Naive thymus-derived CD4-positive, alpha-beta T cell (primary cell): ENCODE measurements around the gene PSMB7. TPM values are rescaled to one million over a fixed set of nuclear protein-coding genes. Genes with fewer than 3 reads are reported as not detected.

ENCODE experiments used
- ATAC-seq: fragments of 150-1000 bp; cut with Tn5 transposase; 2 replicates; pipeline ENCODE4 v1.10.0; 2021; ENCODE audit warnings: mild to moderate bottlenecking, moderate library complexity
- CTCF ChIA-PET: fragments of 350-600 bp; sonication (Branson Sonifier 250); formaldehyde crosslinking; loops from one replicate; lab custom pipeline; 2021; ENCODE audit warnings: antibody characterized with exemption; lab: Charles Lee
- POLR2A ChIA-PET: fragments of 350-600 bp; sonication (Branson Sonifier 250); formaldehyde crosslinking; loops from one replicate; lab custom pipeline; 2021; ENCODE audit warnings: antibody characterized with exemption, inconsistent platforms; lab: Charles Lee
- DNase-seq, 9 donors: peaks; one replicate each; pipeline versions ENCODE4 v3.0.0 to v3.0.0-alpha.2; 2020 to 2022; ENCODE audit warnings: mixed read lengths in 1 of 9
- H3K27ac ChIP-seq: one replicate; pipeline ENCODE4 v1.7.0; 2013; ENCODE audit warnings: mild to moderate bottlenecking, low read depth, low read length, moderate library complexity
- H3K27me3 ChIP-seq, 2 donors: one replicate each; pipeline ENCODE4 v1.7.0; 2013; ENCODE audit warnings: low read length in 2 of 2, mild to moderate bottlenecking in 2 of 2, moderate library complexity in 2 of 2; ENCODE audit not compliant: control insufficient read depth in 2 of 2, insufficient read depth in 2 of 2
- H3K36me3 ChIP-seq, 3 experiments: 1 replicate in 2 of 3; 2 replicates in 1 of 3; pipeline ENCODE4 v1.7.0; 2013; ENCODE audit warnings: low read length in 3 of 3, mild to moderate bottlenecking in 3 of 3, moderate library complexity in 1 of 3; ENCODE audit not compliant: insufficient read depth in 3 of 3, control insufficient read depth in 2 of 3
- H3K4me1 ChIP-seq, 2 donors: one replicate each; pipeline ENCODE4 v1.7.0; 2013; ENCODE audit warnings: low read length in 2 of 2, mild to moderate bottlenecking in 2 of 2, moderate library complexity in 1 of 2; ENCODE audit not compliant: control insufficient read depth in 2 of 2, insufficient read depth in 2 of 2
- H3K4me3 ChIP-seq: 2 replicates; pipeline ENCODE4 v1.7.0; 2013; ENCODE audit warnings: mild to moderate bottlenecking, low read length
- H3K9me3 ChIP-seq, 3 experiments: 1 replicate in 2 of 3; 2 replicates in 1 of 3; pipeline ENCODE4 v1.7.0; 2013; ENCODE audit warnings: low read length in 3 of 3; ENCODE audit not compliant: control insufficient read depth in 2 of 3
- H3K27ac Mint-ChIP-seq, 9 donors: one replicate each; pipeline ENCODE4 v1.8.0; 2020 to 2022; ENCODE audit warnings: mixed read lengths in 9 of 9, mild to moderate bottlenecking in 8 of 9, moderate library complexity in 5 of 9, inconsistent platforms in 2 of 9
- H3K27me3 Mint-ChIP-seq, 5 donors: one replicate each; pipeline ENCODE4 v1.8.0; 2021 to 2022; ENCODE audit warnings: mixed read lengths in 5 of 5, mild to moderate bottlenecking in 1 of 5
- H3K36me3 Mint-ChIP-seq, 5 donors: one replicate each; pipeline ENCODE4 v1.8.0; 2020 to 2022; ENCODE audit warnings: mixed read lengths in 5 of 5, mild to moderate bottlenecking in 3 of 5, inconsistent platforms in 1 of 5
- H3K4me1 Mint-ChIP-seq, 7 donors: one replicate each; pipeline ENCODE4 v1.8.0; 2020 to 2022; ENCODE audit warnings: mixed read lengths in 7 of 7, mild to moderate bottlenecking in 3 of 7, inconsistent platforms in 1 of 7
- H3K4me3 Mint-ChIP-seq, 10 donors: one replicate each; pipeline ENCODE4 v1.8.0; 2020 to 2022; ENCODE audit warnings: mild to moderate bottlenecking in 10 of 10, mixed read lengths in 10 of 10, moderate library complexity in 6 of 10, inconsistent platforms in 2 of 10
- H3K9me3 Mint-ChIP-seq, 11 donors: one replicate each; pipeline ENCODE4 v1.8.0; 2020 to 2022; ENCODE audit warnings: mixed read lengths in 11 of 11, mild to moderate bottlenecking in 4 of 11, inconsistent platforms in 1 of 11, moderate library complexity in 1 of 11
- intact Hi-C, 2 donors: fragments of 100-400 bp; cut with micrococcal nuclease; formaldehyde crosslinking; loops; one replicate each; pipeline ENCODE4 v1.15.1; 2023
- polyA plus RNA-seq, 2 donors: library from polyadenylated mRNA; unstranded; fragments of 300-500 nt; fragmentation: Illumina TruSeq; gene quantifications; one replicate each; pipeline ENCODE4 v1.2.3, GENCODE V29; 2021
- total RNA-seq, 6 experiments: library from RNA in 5 of 6; stranded (reverse) in 5 of 6; gene quantifications; 1 replicate in 5 of 6; 2 replicates in 1 of 6; pipeline ENCODE4 v1.2.3 and lab custom pipeline; 2021 to 2026

The PSMB7 gene
- total and polyA plus RNA-seq, 7 experiments from 2014 or later = 59.4 to 203 (median 73.9) TPM

DNA sequence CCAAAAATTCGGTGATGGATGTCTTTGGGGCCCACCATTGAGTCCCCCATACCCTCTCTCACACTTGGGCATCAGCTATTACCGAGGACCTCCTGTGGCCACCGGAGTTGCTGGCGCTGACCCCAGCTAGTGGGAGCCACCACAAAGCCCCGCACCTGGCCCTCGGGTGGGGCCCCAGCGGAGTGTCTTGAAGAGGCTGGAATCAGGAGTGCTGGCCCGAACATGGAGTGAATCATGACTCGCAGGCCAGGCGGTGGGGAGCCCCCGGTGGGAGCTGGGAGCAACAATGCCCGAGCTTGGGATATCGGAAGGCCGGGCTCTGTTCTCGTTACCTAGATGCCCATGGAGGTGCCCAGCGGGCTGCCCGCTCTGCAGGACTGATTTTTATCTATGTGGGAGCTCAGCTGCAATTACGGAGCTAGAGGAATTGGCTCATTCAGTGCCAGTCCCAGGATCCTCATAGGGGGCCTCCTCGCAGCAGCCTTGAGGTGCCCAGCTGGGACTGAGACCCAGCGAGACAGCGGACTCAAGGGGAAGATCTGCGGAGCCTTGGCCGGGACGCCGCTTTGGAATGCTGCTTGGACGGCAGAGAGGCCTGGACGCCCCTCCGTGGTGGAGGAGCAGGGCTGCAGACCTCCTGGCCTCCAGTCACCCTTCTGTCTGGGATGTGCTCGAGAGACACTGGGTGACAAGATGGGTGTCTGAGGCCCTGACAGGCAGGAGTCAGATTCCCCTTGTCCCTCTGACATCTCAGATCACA is 70.8 kb downstream of the PSMB7 start:
- Histone ChIP-seq H3K36me3 (peaks cover 0 to 19% (median 0%) of the 10 kb centered on the region in 3 experiments), H3K4me3 (no peak overlapping the region), H3K9me3 (no peaks in the 10 kb centered on the region), H3K27ac (no peak overlapping the region), H3K27me3 (no peaks in the 10 kb centered on the region), H3K4me1 (no peaks in the 10 kb centered on the region)
- H3K9me3 Mint-ChIP-seq = peaks cover 0 to 3% (median 0%) of the 10 kb centered on the region in 11 donors
- POLR2A ChIA-PET = no interaction called here
- ATAC-seq = no peak
- no peak for DNase-seq
- no peaks in the 10 kb centered on the region for H3K27me3 Mint-ChIP-seq
- no peak overlapping the region for H3K27ac Mint-ChIP-seq
- H3K36me3 Mint-ChIP-seq = no peaks in the 10 kb centered on the region
- H3K4me3 Mint-ChIP-seq = no peak overlapping the region
- no peaks in the 10 kb centered on the region for H3K4me1 Mint-ChIP-seq
- intact Hi-C loops = no loop called here
- CTCF ChIA-PET = no interaction called here

DNA sequence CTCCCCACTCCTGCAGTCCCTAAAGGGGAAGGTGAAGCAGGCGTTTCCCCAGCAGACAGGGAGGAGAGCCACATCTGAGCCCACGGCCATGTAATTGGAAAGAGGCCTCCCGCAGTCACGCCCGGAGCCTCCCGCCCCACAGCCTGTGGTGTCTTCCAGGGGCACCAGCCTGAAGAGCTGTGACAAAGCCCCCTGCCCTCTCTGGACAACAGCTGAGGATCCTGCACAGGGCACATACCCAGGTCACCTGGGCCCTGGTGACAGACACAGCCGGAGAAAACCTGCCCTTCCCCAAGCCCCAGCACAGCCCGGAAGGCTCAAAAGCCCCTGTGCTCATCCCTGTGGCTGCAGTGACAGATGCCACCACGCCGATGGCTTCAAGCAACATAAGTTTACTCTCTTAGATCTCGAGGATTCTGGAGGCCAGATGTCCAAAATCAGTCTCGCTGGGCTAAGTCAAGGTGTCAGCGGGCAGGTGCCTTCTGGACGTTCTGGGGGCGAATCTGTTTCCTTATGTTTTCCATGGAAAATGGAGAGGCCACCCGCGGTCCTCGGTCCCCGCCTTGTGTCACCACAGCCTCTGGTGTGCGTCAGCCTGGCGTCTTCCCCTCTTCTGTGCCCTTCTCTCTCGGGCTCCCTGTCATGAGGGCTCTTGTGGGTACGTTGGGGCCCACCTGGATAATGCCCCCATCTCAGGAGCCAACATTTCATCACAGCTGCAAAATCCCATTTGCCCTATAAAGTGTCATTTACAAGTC is 71.5 kb downstream of the PSMB7 start:
- Mint-ChIP-seq H3K4me1 (no peaks in the 10 kb centered on the region), H3K4me3 (no peak overlapping the region), H3K27ac (peak overlapping the region in 1 of 9 donors; percentile 26), H3K9me3 (peaks cover 0 to 3% (median 0%) of the 10 kb centered on the region in 11 donors), H3K27me3 (no peaks in the 10 kb centered on the region), H3K36me3 (no peaks in the 10 kb centered on the region)
- H3K4me1 ChIP-seq = no peaks in the 10 kb centered on the region
- intact Hi-C loops = no loop called here
- CTCF ChIA-PET = no interaction called here
- H3K27ac ChIP-seq = no peak overlapping the region
- H3K9me3 ChIP-seq = no peaks in the 10 kb centered on the region
- ATAC-seq (no peak), DNase-seq (no peak)
- H3K4me3 ChIP-seq = no peak overlapping the region
- peaks cover 0 to 11% (median 0%) of the 10 kb centered on the region in 3 experiments for H3K36me3 ChIP-seq
- POLR2A ChIA-PET = interaction anchor here (0.7 kb wide), 1 partner anchor 11 kb away, joined by 4 read pairs; no protein-coding TSS in a partner anchor
- H3K27me3 ChIP-seq = no peaks in the 10 kb centered on the region

DNA sequence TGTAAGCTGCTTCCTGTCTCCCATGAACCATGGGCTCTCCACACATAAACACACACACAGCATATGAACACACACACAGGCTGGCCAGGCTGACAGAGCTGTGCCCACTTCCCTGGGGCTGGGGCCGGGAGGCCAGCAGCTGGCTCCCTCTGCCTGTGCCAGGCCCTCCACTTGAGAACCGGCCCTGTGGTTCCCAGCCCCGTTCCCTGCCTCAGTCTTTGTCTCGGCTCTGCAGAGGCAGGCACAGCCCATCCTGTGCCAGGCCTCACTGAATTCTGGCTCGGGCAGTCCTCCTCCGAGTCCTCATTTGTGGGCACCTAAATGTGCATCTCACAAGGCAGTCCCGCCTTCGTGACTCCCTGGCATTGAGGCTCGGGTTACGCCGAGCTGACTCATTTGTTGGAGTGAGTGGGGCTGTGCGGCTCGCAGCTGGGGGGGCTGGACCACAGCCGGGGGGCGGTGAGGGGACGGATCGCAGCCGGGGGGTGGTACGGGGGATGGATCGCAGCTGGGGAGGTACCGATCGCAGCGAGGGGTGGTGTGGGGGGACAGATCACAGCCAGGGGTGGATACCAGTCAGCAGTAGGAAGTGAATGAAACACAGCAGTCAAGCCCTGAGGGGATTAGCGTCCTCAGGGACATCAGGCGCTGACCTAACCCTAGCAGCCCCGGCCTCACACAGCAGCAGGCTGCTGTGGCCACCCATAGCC is 72.3 kb downstream of the PSMB7 start:
- DNase-seq = no peak
- H3K36me3 ChIP-seq = peaks cover 0 to 3% (median 0%) of the 10 kb centered on the region in 3 experiments
- H3K9me3 ChIP-seq = peaks cover 0 to 4% (median 0%) of the 10 kb centered on the region in 3 experiments
- CTCF ChIA-PET = no interaction called here
- Mint-ChIP-seq H3K36me3 (no peaks in the 10 kb centered on the region), H3K27ac (peak overlapping the region in 1 of 9 donors; percentile 14), H3K4me1 (no peaks in the 10 kb centered on the region), H3K9me3 (peaks cover 0 to 9% (median 4%) of the 10 kb centered on the region in 11 donors), H3K27me3 (no peaks in the 10 kb centered on the region), H3K4me3 (no peak overlapping the region)
- H3K4me3 ChIP-seq = no peak overlapping the region
- no peaks in the 10 kb centered on the region for H3K4me1 ChIP-seq
- H3K27me3 ChIP-seq = no peaks in the 10 kb centered on the region
- ATAC-seq = no peak
- intact Hi-C loops = no loop called here
- no peak overlapping the region for H3K27ac ChIP-seq
- POLR2A ChIA-PET = interaction anchor here (0.7 kb wide), 1 partner anchor 10 kb away, joined by 4 read pairs; no protein-coding TSS in a partner anchor

DNA sequence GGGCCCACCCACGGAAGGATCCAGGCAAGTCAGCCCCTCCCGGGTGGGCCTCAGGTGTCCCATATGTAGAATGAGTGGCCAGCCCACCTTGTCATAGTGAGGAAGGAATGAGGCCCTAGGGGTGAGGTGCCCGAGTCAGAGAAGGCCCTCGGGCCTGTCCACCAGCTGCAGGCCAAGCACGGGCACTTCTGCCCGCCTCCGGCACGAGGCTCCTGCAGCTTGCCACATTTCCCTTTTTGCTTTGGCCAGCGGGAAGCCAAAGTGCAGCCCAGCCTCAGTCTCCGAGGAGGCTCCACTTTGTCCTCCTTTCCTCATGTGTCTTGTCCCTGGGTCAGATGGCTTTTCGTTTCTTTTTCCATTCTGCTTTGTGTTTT is 72.9 kb downstream of the PSMB7 start:
- Mint-ChIP-seq H3K27ac (no peak overlapping the region), H3K36me3 (no peaks in the 10 kb centered on the region), H3K27me3 (no peaks in the 10 kb centered on the region), H3K4me1 (no peaks in the 10 kb centered on the region), H3K9me3 (peaks cover 0 to 14% (median 4%) of the 10 kb centered on the region in 11 donors), H3K4me3 (no peak overlapping the region)
- intact Hi-C loops = no loop called here
- Histone ChIP-seq H3K4me1 (no peaks in the 10 kb centered on the region), H3K9me3 (peaks cover 0 to 7% (median 0%) of the 10 kb centered on the region in 3 experiments), H3K36me3 (no peaks in the 10 kb centered on the region), H3K27me3 (no peaks in the 10 kb centered on the region), H3K4me3 (no peak overlapping the region), H3K27ac (no peak overlapping the region)
- CTCF ChIA-PET = no interaction called here
- ATAC-seq (no peak), DNase-seq (no peak)
- POLR2A ChIA-PET = no interaction called here

DNA sequence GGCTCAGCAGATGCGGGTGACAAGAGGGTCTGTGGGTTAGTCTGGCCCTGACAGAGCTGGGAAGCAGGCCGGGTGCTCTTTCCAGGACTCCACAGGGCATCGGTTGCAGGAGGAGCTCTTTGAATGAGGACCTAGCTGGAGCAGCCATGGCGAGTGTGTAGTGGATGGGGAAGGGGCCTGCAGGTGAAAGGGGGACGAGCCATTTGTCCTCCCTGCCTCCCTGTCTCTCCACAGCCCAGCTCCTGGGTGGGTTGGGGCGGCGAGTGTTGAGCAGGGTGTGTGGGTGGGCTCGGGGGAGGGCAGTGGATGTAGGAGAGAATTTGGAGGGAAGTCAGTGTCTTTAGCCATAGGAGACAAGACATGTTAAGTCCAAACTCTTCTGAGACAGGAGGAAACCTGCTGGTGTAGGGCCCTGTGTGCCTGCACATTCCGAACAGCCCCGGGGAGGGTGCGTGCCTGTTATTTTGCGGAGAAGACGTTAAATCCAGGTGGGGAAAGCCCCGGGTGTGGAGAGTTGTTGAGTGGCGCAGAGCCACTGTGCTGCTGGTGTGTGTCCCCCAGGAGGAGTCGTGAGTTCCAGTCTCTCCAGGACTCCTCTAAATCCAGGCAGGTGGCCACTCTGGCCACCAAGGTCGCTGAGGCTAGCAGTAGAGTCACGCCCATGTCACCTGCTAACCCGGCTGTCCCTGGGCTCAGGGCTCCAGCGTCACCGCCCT is 73.6 kb downstream of the PSMB7 start:
- Mint-ChIP-seq H3K36me3 (no peaks in the 10 kb centered on the region), H3K9me3 (peaks cover 0 to 17% (median 4%) of the 10 kb centered on the region in 11 donors), H3K4me1 (no peaks in the 10 kb centered on the region), H3K27me3 (no peaks in the 10 kb centered on the region), H3K27ac (no peak overlapping the region), H3K4me3 (no peak overlapping the region)
- no peak for DNase-seq
- Histone ChIP-seq H3K4me3 (no peak overlapping the region), H3K9me3 (peaks cover 0 to 8% (median 0%) of the 10 kb centered on the region in 3 experiments), H3K36me3 (no peaks in the 10 kb centered on the region), H3K4me1 (no peaks in the 10 kb centered on the region), H3K27me3 (no peaks in the 10 kb centered on the region), H3K27ac (no peak overlapping the region)
- intact Hi-C loops = no loop called here
- no peak for ATAC-seq
- CTCF ChIA-PET = no interaction called here
- POLR2A ChIA-PET = no interaction called here
